ENCODE data around the gene SHB.

The SHB gene

DNA sequence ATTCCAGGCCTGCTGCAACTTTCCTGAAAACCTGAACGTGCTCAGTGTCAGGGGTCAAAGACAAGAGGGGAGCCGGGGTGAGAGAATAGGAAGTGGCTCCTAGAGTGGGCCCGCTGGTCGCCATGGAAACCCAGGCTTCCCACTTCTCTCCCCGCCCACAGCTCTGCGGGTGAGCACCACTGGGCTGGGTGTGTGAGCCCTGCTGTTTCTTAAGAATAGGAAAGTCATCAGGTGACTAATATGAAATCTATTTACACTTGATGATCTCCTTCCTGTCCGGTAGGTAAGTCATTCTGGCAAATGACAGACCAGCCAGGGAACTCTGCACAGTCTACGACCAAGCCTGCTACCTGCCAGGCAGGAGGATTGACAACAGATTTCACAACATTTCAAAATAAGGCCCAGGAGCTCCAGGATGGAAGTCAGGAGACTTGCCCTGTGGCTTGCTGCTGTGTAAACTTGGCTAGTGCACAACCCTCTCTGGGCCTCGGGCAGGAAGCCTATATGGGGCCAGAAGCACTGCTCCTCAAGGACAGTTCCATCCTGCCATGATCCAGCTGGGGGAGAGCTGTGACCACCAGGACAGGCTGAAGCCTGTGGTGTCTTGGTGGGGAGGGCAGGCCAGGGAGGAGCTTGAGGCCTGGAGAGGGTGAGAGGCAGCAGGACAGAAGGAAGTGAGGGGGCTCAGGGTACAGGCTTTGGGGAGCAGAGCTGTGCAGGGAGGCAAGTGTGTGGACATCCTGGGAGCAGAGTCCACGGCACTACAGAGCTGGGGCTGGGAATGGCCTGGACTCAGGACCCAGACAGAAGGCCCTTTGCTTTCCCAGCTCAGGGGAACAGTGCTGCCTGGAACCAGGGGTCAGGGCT is 60.6 kb downstream of the SHB start:
- no peak for DNase-seq (ENCODE audit: low spot score)

DNA sequence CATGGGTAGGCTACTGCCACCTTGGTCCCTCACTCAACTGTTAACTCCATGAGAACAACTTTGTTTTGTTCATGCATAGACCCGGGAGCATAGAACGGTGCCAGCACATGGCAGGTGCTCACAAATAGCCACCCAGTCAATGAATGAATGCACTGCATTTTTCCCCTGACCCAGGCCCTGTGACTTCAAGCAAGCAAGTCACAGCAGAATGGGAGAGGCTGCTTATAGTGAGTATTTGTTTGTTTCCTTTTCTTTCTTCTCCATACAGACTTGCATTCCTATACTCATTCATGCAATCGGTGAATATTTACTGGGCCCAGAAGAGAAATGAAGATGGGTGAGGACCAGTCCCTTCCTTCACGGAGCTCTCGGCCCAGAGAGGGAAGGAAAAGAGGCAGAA is 62.0 kb downstream of the SHB start:
- no peak for DNase-seq (ENCODE audit: low spot score)

DNA sequence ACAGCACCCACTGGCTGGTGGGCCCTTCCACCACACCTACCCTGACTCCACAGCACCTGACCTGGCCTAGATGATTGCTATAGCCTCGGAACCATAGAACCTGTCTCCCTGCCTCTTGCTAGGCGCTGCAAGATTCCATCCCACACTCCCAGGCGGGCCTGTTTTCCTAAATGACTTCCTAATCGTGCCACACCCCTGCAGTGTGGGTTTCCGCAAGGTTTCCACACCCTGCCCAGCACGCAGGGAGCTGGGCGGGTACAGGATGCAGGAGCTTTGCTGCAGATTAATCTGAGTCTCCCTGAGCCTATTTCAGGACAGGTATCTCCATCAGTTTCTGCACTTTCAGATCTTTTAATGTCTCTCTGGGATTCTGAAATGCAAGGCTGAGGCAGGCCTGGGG is 62.9 kb downstream of the SHB start:
- no peak for DNase-seq (ENCODE audit: low spot score)

DNA sequence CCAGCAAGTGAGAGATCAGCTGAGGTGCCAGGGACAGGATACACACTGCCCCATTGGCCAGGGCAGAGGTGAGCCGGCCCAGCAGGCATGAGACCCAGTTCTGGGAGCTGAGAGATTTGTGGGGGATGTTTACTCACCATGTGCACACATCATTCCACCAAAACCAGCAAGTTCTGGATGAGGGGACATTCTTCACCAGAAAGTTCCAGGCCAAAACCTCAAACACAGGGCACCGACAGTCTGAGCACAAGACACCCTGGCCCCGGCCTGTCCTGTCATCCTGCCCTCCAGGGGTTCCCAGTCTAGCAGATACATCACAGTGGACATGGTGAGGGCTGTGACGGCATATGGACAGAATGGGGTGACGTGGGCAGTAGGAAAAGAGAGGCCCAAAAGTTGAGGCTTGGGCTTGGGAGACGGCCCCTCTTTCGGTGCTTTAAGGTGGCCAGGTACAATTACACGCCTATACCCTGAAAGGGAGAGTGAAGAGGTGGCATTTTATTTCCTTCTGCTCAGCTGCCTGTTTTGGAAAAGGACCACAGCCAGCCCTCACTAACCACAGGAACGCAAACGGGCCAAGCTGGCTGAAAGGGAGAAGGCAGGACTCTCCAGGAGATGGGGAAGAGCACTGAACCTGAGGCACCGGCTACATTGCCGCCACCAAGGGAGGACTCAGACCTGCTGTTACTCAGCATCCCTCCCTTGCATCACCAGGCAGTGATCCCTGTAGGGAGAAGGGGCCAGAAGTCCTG is 64.0 kb downstream of the SHB start:
- DNase-seq (ENCODE audit: low spot score) = no peak

DNA sequence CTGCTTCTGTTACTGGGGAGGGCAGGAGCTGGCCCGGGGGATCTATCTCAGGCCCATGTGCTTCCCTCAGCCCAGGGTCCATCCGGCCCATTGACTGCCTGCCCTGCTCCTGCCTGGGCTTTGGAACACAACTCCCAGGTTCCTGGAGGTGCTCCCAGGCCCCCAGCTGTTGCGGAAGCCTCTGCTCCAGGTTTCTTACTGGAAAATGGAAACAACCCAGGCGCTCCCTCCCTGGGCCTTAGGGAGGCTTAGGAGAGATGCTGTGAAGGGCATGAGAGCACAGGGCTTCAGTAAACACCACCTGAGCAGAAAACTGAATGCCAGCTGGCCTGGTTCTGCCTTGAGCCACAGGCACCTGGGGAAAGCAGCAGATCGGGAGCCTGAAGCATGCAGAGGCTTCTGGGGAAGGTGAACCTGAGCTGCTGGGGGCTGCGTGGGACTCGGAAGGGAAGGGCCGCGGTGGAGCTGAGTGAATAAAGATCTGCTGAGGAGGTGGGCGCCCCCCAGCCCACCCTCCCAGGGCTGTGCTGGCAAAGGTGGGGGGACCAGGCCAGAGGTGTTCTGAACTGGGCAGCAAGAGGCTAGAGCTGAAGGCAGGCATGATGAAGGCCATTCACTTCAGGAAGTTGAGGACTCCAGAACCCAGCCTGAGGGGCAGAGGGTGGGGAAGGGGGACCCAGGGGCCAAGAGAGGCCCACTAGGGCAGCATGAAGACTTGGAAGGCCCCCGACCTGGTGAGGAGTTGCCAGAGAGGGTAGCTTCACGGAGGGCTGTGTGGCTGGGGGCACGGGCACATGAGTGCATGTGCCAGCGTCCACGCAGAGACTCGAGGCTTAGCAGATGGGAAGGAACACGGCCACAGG is 64.8 kb downstream of the SHB start:
- DNase-seq (ENCODE audit: low spot score) = no peak

DNA sequence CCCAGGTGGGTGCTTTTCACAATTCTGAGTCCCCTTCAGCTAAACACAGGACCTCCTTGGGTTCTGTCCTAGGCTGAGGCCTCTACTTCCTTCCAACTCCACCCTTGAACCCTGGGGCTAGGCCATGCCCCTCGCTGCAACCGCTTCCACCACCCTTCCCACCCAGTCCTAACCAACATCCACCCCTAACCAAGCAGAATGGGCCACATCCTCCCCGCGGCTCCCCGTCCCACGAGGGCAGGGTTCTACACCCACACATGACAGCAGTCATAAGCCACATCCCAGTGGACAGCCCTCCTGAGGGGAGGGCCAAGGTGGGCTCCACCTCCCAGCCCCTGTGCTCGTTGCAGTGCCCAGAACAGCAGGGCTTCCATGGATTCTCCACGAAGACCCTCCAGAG is 65.8 kb downstream of the SHB start:
- no peak for DNase-seq (ENCODE audit: low spot score)

DNA sequence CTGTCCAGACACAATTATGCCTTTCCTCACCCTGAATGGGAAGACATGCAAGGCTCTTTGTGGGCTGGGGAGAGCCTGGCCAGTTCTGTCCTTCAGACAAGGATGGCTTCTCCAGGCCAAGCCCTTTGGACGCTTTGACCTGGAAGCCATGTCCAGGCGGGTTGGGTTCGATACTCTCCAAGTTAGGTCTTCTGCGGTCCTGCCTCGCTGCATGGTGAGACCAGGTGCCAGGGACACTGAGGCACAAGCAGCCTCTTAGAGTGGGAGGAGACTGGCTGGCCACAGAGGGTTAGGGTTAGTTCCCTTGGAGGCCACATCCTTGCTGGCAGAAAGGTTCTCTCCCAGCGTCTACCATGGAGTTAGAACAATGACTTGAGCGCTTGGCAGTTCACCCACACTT is 67.6 kb downstream of the SHB start:
- DNase-seq (ENCODE audit: low spot score) = no peak

DNA sequence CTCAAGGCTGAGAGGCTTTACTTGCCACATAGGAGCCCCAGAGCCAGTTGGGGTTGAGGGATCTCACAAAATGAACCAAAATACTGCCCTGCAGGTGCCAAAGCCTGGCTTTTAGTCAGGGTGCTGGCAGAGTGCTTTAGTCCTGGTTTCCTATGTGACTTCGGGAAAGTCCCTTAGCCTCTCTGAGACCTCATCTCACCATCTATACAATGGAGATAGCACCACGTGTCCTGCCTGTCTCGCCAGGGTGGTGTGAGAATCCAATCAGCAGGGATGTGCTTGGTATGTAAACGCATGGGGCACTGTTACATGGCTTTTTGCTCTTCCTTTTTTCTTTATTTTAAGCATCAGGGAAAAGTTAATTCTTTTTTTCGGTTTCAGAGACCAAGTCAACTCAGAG is 68.3 kb downstream of the SHB start:
- no peak for DNase-seq (ENCODE audit: low spot score)

DNA sequence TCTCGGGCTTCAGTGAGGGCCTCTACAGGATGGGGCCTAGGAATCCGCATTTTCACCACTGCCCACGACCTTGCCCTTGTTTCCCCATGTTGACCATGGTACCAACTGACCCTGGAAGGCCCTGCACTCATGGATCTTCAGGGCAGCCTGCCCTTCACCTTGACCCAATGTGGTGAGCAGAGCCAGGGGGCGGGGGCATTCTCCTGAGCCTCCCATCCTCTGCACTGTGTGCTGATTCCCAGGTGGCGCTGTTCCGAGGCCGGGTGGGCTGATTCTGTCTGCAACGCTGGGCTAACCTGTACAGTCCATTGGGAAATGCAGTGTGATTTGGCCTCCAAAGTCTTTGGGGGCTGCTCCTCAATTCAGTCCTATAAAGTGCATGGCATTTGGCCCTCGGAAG is 68.7 kb downstream of the SHB start:
- DNase-seq (ENCODE audit: low spot score) = no peak

DNA sequence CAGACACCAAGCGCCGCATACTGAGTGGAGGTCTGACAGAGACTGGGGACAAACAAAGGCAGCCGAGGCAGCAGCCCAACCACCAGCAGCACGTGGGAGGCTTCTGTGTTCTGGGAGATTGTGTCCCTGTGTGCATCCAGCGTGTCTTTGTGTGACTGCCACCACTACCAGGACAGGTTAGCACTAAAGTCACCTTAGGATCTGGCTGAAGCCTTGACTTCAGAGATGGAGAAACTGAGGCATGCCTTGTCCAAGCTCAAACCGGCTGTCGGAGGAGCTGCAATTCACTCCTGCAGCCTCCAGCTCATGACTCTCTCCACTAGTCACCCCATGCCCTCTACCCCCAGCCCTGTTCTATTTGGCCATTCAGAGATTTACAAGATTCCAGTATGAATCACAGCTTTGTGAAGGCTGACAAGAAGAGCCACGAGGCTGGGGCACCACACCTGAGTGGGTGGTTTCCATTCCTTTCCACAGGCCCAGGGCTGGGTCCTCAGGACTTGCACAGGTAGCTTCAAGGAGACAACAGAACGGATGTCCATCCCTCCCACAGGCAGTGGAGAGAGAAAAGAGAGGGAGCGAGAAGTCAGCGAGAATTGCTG is 69.3 kb downstream of the SHB start:
- DNase-seq (ENCODE audit: low spot score) = no peak

DNA sequence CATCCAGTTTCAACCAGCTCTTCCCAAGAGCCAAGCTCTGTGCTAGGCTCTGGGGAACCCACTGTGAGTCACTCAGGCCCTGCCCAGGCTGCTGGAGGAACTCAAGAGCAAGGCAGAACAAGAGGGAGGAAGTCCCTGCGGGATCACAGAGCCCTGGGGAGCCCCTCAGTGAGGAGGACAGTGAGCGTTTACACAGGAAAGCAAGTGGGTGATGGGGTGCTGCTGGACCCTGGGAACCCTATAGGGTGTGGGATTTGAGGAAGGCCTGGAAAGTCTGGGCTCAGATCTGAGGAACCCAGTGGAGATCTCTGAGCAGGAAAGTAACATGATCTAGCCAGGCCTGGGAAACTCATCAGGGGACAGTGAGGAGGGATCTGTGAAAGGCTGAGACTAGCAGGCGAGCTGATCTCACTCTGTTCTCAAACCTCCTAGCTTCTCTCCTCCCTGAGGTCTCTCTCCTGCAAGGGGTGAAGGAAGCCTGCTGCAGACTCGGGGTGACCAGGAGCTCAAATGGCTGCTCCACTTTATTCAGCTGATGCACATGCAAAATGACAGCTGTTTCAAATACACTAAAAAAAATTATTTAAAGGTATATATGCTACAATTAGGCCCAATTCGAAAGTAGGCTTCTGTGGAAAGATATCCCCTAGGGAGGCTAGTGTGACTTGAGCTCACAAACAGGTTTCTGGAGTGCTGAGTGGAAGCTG is 70.0 kb downstream of the SHB start:
- DNase-seq (ENCODE audit: low spot score) = no peak

DNA sequence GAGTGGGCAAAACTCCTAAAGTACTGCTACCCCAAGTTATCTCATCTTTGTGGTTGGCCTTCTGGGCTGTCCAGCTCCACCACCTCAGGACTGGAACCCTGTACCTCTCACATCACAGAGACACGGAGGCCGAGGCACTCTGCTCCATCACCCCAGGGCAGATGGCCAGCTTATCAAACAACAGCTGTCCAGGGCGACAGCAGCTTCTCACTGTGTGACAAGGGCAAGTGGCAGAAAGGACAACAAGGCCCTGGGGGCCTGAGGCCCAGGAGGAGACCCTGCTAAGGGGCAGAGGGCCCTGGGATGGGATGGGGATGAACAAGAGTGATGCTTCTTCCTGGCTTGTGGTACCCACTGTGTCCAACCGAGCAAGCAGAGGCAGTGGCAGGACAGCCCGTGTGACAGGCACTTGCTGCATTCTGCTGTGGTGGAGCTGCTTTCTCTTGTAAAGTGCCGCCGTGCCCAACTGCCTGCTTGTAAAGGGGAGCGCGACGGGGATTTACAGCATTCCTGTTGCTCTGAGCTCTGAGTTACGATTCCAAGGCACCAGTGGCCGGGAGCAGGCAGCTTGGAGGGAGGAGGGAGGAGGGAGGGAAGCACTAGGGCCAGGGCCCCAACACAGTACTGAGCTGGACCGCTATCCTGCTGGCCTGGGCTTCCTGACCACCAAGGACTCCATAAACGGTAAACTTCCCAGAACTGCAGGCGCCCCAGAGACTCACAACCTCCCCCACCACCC is 71.2 kb downstream of the SHB start:
- peak; percentile 53 for DNase-seq (ENCODE audit: low spot score)

DNA sequence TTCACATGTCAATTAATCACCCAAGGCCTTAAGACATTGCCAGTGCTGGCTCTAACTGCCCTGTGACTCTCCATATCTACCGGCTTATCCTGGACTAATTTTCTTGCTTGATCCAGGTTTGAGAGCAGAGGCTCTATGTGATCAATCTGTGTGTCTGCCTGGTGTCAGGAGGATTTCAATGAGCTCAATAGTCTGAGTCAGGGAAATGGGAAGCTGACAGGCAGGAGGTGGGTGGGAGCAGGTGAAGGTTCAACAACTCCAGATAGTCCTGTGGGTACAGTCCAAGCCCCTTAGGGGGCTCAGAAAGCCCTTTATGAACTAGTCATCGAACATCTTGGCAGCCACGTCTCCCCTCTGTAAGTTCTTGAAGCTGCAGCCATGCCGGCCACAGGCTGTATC is 72.2 kb downstream of the SHB start:
- DNase-seq (ENCODE audit: low spot score) = peak; percentile 19

DNA sequence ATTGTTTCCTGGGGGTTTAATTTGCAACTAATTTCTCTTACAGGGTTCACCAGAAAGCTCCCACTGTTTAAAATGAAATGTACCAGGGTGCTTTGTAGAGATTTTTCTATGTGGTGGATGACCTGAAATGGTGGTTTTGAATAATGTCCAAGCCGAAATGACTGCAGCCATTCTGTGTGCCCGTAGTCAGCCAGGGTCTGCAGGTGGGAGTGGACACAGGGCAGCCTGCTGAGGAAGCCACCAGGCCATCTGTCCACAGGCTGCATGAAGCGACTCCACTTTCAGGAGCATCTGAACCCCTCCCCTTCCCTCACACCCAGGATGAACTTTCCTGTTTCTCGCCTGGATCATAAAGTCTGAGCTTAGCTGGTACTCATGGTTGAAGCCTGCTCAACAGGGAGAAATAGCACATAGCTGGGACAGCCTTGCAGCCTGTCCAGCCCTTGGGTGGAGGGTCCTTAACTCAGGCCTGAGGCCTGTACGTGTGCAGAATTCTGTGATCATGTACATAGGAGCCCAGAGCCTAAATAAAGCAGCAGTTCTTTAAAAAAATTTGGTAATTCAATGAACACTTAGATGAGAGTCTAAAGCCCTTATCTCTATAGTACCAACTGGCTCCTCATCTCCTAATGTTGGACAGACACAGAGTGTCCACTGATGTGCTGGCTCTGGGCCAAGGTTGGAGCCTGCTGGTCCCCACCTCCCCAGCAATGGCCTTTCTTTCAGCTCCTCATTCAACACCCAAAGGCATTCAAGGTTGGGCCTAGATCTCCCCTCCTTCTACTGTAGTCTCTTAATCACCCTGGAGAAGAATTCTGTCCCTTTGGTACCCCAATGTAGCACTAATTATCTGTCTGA is 72.8 kb downstream of the SHB start:
- peak; percentile 31 for DNase-seq (ENCODE audit: low spot score)

DNA sequence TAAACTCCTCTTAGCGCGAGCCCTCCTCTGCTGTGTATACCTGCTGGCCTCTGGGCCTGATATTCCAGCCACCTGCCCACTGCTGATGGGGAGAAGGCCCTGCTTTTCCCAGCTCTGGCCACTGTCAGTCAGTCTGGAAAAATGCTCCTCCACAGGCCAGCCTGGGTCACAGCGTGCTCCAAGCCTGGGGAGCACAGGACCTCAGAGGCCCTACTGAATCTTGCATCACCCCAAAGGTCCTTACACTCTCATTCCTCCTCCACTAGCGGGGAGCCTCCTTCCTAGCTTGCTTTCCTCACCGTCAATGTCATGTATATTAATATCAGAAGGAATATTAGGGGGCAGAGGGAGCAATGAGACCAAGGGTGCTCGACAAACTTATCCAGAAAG is 73.7 kb downstream of the SHB start:
- no peak for DNase-seq (ENCODE audit: low spot score)

DNA sequence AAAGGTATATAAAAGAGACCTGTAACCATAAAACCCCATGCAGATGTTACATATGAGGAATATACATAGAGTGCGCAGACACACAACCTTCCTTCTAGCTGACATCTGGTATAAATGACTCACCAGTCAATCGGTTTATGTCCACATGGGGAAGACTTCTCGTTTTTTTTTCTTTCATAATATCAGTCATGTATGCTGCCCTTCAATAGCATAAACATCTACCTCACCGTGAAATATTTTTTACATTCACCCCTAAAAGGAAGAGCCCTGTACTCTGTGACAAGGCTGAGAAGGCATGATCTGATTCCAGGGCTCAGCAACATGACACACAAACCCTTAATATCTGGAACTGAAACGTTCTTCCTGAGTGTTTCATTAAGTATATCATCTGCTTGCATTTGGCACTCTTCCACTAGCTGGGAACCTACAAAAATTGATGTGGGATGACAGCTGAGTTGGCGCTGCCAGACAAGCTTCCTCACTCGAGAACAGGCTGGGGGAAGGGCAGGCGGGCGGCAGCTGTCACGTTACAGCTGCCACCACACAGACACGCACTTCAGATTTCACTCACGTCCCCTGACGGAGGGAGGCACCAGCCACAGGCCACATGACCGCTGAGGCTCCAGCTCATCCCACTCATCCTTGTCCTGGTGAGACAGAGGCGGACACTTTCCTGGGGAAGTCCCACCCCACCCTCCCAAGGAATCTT is 74.2 kb downstream of the SHB start:
- DNase-seq (ENCODE audit: low spot score) = peak; percentile 49

DNA sequence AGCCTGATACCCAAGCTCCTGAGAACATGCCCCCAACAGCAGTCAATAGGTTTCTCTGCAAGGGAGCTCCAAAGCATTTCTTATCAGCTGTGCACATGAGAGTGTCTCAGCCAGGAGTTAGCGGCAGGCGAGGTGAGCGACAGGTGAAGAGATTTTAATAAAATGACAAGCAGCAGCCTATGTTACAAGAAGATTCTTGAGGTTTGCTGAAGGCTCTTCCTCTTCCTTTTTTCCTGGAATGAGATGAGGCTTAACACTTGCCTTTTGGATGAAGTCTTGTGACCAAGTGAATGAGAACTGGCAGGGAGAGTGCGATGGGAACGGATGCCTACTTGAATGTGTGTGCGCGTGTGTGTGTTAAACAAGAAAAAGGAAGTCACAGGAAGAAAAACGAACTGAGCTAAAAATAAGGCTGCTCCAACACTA is 76.1 kb downstream of the SHB start:
- DNase-seq (ENCODE audit: low spot score) = no peak

DNA sequence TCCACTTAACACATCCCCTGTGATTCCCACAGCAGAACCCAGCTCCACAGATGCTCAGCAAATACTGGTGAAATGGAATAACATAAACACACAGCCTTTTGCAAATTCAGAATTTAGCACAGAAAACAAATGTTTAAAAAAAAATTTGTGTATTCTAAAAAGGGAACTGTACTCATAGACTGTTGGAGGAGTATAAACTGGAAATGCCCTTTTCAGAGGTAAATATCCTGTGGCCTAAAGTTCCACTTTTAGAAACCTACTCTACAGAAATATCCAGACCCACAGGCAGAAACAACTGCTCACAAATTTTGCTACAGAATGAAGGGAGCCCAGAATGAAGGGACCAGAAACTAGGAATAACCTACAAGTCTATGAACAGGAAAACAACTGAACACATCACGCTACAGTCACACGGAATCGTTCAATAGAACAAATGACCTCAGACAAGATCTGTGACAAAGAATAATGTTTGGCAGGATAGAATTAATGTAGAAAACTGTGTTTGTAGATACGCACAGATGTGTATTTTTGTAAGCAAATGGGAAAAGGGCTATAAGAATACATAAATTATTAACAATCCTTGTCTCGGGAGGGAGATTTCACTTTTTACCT is 78.5 kb downstream of the SHB start:
- no peak for DNase-seq (ENCODE audit: low spot score)

DNA sequence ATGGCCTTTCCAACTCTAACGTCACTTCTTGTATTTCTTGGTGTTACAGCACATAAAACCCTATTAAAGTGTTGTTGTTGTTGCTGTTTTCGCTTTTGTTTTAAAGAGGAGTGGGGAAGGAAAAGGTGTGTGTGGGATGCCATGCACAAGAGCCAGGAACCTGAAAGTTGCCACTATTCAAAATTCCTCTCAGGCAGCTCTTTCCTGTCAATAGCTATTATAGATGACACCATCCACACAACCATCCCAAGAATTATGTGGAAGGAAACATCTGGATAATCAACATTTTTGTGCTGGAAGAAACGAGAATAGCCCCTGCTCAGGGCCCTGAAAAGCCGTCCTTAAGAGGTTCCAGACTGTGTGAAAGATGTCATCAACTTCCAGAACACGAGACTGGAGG is 79.3 kb downstream of the SHB start:
- DNase-seq (ENCODE audit: low spot score) = no peak
